ENCODE data around the gene PI4KA.
A peak's percentile ranks its signal among the peaks of the same experiment; 100 is the strongest.
"Not testable (repeated sequence)": the region's sequence is repeated elsewhere in the genome, so short reads cannot be mapped to it uniquely, and the experiment has no call there.

The PI4KA gene

GRCh38 chr22:20775342-20775895 is 83.2 kb downstream of the PI4KA start:
- DNase-seq, result no peak

- no peak for DNase-seq
Observed at GRCh38 chr22:20774882-20775281, 83.7 kb downstream of the PI4KA start.

DNA sequence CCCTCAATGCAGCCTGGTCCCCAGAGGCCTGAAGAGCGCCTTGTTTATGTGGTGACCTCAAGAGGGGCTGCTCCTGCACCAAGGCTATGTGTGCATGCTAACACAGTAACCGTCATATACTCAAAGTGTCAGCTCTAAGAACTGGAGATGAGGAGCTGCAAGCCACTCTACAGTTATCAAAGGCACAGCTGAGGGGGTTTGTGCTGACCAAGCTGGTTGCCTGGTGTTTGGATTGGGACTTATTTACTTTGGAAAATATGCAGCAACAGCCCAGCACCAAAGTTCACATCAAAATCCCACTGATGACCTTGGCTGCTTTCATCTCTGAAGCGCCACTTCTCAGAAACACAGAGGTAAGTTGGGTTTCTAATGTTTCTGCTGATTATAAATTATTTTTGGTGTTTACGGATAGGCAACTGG is 84.8 kb downstream of the PI4KA start, which contains the start of gene SERPIND1:
SERPIND1 (plus strand) TSS at position 321 of the 420 bp plus-strand sequence. CDS start 5,200 bp downstream, outside the sequence.
- no peak for DNase-seq

- DNase-seq, result no peak
Observed at GRCh38 chr22:20771918-20772625, 86.5 kb downstream of the PI4KA start.

- not testable (repeated sequence) for DNase-seq
Observed at GRCh38 chr22:20769496-20769826, 89.2 kb downstream of the PI4KA start.

GRCh38 chr22:20766530-20766929 is 92.1 kb downstream of the PI4KA start:
- DNase-seq, result no peak

DNA sequence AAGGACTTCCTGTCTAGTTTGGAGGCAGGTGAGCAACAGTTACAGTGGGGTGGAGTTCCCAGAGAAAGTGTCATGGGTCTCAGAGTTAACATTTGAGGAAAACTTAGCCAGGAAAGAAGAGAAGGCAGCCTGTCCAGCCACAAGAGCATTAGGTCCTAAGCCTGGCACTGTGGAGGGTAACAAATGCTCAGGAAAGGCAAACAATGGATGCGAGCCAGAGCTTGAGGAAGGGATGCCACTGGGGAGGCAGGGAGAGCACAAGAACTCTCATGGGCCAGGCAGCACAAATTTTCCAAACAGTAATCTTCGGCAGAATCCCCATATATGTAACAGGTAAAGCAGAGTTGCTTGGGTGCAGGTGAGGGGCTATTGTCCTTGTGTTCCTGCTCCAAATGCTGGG is 92.7 kb downstream of the PI4KA start:
- no peak for DNase-seq

GRCh38 chr22:20764729-20765128 is 93.9 kb downstream of the PI4KA start:
- no peak for DNase-seq

GRCh38 chr22:20764471-20764720 is 94.2 kb downstream of the PI4KA start:
- no peak for DNase-seq

DNA sequence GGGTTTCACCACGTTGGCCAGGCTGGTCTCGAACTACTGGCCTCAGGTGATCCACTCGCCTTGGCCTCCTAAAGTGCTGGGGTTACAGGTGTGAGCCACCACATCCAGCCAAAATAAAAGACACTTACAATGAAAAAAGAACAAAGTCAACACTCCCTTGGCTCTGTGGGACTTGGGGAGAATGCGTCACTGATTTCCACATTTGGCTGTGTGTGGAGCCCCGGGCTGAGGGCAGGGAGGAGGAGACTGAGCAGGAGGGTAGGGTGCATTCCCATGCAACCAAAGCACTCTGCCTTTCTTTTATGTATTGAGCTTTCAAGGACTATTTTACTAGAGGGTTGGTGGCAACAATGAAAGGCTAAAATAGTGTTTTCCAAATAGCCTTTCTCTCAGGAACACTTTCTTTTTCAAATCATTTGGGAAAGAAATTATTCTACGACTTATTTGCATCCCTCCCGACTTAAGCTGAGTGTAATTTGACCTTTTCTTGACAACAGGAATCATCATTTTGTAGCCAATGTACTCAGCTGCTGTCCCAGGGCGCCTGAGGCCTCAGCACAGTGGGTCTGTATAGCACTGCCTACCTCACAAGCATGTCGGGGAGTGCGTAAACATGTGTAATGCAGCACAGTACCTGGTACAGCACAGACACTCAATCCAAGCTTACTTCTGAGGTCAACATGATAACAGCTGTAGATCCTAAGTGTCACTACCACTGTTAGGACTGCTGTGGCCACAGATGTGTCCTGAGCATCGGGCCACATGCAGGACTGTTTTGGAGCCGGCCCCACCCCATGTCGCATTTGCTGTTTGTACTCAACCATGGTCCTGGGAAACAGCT is 94.8 kb downstream of the PI4KA start:
- no peak for DNase-seq

GRCh38 chr22:20762233-20762796 is 96.3 kb downstream of the PI4KA start:
- DNase-seq, result no peak

GRCh38 chr22:20761536-20761935 is 97.1 kb downstream of the PI4KA start:
- no peak for DNase-seq

DNA sequence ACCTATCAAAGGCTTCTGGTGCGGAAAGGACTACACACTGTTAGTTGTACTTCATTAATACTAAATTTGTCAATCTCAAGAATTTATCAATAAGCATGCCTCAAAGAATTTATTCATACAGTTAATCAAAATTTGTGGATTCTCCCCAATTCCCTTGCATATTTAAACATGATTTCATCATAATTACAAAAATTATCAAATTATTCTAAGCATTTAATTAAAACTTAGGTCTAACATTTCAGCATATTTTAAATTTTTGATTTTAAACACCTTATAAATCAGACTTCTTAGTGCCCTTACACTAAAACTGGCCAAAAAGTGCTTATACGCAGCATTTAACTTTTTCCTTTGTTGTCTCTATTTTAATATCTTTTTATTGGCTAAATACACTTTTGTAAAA is 98.5 kb downstream of the PI4KA start:
- no peak for DNase-seq

GRCh38 chr22:20758688-20759087 is 99.9 kb downstream of the PI4KA start:
- DNase-seq, result no peak

GRCh38 chr22:20756846-20757245 is 101.8 kb downstream of the PI4KA start:
- no peak for DNase-seq

- no peak for DNase-seq
Observed at GRCh38 chr22:20752873-20753272, 105.7 kb downstream of the PI4KA start.

- DNase-seq, result no peak
Observed at GRCh38 chr22:20752104-20752741, 106.4 kb downstream of the PI4KA start.

DNA sequence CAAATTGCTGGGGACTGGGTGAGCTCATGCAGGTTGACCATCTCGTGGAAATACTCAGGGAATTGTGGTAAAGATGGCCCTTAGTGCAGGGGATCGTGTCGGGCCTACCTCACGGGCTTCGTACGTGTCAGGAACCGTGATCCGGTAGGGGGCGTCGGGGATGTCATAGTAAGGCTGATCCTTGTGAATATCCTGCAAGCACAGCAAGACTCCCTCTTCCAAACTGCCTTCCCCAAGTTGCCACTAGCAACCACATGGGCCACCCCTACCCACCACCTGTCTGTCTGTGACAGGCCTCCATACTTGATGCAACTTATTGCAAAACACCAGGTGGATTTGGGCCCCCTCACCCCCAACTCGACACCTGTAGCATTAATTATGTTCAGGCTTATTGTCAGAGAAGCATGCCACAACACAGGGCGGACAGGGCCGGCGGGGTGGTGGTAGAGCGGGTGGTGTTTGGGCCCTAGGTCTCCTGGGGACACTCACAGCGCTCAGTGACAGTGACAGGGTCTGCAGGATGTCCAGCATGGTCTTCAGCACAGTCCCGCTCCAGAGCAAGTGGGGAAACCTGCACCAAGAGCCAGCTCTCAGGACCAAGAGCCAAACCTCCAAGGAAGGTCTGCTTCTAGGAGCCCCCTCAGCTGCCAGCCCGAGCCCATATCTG is 107.3 kb downstream of the PI4KA start:
- DNase-seq, result no peak

DNA sequence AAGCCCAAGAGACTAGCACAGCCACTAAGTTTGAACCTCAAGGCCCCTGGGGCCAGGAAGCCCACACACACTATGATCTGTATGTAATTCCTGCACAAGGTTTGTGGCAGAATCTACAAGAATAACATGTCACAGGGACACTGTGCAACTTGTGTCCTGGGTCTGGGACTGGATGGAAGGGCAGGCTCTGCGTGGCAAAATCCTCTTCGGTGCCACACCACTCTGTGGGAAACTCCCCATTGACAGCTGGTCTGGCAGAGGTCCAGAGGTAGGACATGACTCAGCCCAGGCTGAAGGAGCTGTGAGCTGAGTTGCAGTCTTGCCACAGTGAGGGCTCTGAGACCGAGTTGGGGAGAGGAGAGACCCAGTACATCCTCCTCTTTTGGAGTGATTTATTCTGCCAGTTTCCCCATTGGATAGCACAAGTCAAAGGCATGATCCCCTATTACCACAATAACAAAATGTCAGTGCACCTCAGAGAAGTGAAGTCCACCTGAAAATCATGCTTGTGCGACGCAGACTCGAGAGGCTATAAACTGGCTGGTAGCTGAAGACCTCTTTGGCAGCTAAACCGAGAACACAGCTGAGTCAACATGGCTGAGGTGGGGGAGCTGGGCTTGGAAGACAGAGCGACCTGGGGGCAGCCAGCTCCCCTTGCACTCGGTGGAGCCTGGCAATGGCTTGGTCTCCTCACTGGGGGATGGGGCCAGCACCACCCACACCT is 108.0 kb downstream of the PI4KA start:
- DNase-seq, result peak; percentile 43

DNA sequence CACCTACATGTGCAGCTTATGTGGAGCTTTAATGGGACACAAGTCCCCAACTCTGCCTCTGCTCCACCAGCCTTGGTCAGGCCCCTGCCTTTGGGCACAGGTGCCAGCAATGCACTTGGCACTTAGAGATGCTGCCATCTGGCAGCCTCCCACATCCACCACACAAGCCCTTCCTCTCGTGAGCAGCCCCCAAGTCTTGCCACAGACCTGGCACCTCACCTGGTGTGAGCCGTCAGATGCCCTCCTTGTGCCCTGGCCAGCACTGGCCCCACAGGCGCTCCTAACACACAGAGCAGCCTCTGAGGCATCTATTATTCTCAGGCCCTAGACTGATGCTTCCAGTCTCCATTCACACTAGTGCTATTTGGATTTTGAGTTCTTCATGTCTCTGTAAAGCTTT is 109.2 kb downstream of the PI4KA start:
- no peak for DNase-seq

- peak; percentile 13 for DNase-seq
Observed at GRCh38 chr22:20748731-20749428, 109.7 kb downstream of the PI4KA start.

DNA sequence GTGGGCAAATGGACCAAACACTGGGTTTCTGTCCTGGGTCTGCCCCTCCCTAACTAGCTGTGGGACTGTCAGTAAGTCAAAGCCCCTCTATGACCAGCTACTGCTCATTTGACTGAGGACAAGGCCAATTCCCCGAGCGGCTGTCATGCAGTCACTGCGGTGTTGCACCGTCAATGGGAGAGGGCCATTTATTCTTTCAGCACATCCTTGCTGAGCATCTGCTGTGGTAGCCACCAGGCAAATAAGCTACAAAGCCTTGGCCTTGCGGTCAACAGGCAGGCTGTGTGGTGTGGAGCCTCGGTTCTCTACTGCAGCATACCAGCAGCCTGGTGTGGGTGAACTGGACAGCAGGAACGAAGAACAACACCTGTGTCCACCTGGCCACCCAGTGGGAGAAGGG is 110.5 kb downstream of the PI4KA start:
- DNase-seq, result no peak
